Mononuclear cell (primary cell): ENCODE measurements around the gene UGT2A1. TPM values are rescaled to one million over a fixed set of nuclear protein-coding genes. Genes with fewer than 3 reads are reported as not detected.

Experiments
- H3K27me3 ChIP-seq: 2 replicates; pipeline ENCODE4 v1.6.0; 2011; ENCODE audit warnings: low read length, control low read depth; ENCODE audit not compliant: insufficient read depth
- H3K4me1 ChIP-seq: 2 replicates; pipeline ENCODE4 v1.5.1; 2011; ENCODE audit warnings: mild to moderate bottlenecking, low read length, control low read depth; ENCODE audit not compliant: insufficient read depth
- H3K4me3 ChIP-seq: 2 replicates; pipeline ENCODE4 v1.5.1; 2011; ENCODE audit warnings: mild to moderate bottlenecking, low read length, moderate library complexity
- H3K9me3 ChIP-seq: 2 replicates; pipeline ENCODE4 v1.5.1; 2011; ENCODE audit warnings: low read depth, mild to moderate bottlenecking, control low read depth, low read length
- total RNA-seq: library from RNA; depleted of rRNA; stranded (reverse); fragments of >200 nt; gene quantifications from one replicate; pipeline ENCODE4 v1.2.3, GENCODE V29; 2012

The UGT2A1 gene
- total RNA-seq, 1 donor, result not detected

- Histone ChIP-seq H3K4me3 (no peak overlapping the region), H3K27me3 (no peaks in the 10 kb centered on the region), H3K4me1 (no peaks in the 10 kb centered on the region), H3K9me3 (no peaks in the 10 kb centered on the region)
Observed at GRCh38 chr4:69546134-69546765, 106.8 kb downstream of the UGT2A1 start.

Other genes with a start within 250 kb of the UGT2A1 start
- not detected for gene UGT2B4, start 157.3 kb downstream of the UGT2A1 start, total RNA-seq
- gene UGT2A2, start 13.6 kb downstream of the UGT2A1 start, total RNA-seq, result not detected
- gene SULT1B1, start 107.4 kb upstream of the UGT2A1 start, total RNA-seq, result 8.1 TPM
- gene SULT1E1, start 206.9 kb upstream of the UGT2A1 start, total RNA-seq, result not detected